WI38 (cell line): ENCODE results near the gene AKAP7.
A peak's percentile ranks its signal among the peaks of the same experiment; 100 is the strongest.

ENCODE experiments used
- H3K4me3 ChIP-seq: 2 replicates; pipeline ENCODE4 v1.5.1; 2011; ENCODE audit warnings: low read depth, mild to moderate bottlenecking, control low read depth, low read length
- TF ChIP-seq, protein P1 (sequence below): IDR thresholded peaks from 2 replicates; pipeline ENCODE4 v1.5.1; 2012; ENCODE audit warnings: low read depth, mild to moderate bottlenecking, control low read depth, low read length

AKAP7 gene

DNA sequence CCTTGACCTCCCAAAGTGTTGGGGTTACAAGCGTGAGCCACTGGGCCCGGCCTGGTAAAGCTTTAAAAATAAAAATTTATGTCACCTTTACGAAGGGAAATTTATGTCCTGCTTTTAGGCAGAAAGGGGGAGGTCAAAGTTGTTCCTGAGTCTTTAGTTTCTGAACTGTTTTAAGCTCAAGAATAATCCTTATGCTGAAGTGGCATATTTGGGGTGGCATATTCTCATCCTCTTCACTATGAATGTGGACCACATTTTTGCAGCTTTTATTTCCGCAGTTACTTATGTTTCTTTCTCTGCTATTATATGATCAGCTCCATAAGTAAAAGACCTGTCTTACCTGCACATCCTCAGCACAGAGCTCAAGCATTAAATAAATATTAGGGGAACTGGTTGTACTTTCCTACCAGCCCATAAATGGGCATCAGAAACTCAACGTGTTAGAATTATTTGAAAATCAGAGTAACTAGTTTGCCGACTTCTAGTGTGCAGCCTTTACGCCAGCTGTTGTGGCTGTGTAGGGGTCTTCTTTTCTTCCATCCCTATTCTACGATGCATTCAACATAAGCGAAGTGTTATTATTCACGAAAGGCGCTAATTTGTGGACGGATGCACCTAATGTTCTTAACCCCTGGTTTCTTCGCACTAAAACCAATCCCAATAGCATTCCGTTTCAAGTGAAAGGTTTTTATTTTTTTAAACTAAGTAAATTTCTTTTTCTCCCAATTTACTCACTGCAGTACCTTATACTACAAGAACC lies 867 bp upstream of the AKAP7 start:
- TF ChIP-seq, protein P1, sequence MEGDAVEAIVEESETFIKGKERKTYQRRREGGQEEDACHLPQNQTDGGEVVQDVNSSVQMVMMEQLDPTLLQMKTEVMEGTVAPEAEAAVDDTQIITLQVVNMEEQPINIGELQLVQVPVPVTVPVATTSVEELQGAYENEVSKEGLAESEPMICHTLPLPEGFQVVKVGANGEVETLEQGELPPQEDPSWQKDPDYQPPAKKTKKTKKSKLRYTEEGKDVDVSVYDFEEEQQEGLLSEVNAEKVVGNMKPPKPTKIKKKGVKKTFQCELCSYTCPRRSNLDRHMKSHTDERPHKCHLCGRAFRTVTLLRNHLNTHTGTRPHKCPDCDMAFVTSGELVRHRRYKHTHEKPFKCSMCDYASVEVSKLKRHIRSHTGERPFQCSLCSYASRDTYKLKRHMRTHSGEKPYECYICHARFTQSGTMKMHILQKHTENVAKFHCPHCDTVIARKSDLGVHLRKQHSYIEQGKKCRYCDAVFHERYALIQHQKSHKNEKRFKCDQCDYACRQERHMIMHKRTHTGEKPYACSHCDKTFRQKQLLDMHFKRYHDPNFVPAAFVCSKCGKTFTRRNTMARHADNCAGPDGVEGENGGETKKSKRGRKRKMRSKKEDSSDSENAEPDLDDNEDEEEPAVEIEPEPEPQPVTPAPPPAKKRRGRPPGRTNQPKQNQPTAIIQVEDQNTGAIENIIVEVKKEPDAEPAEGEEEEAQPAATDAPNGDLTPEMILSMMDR, result no peak
- H3K4me3 ChIP-seq, result peak overlapping the region; percentile 71

DNA sequence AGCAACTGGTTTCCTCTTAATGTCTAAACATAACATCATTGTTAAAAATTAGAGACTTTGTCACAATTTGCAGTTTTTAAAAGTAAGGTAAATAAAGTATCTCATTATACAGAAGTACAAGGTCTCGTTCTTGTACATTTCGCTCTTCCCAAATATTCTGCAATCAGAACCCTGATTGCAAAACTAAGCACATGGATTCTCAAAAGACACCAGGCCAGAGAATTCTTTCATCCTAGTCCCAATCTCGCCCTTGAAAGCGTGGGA lies 355 bp upstream of the AKAP7 start:
- TF ChIP-seq, protein P1, result no peak
- H3K4me3 ChIP-seq, result peak overlapping the region; percentile 71

DNA sequence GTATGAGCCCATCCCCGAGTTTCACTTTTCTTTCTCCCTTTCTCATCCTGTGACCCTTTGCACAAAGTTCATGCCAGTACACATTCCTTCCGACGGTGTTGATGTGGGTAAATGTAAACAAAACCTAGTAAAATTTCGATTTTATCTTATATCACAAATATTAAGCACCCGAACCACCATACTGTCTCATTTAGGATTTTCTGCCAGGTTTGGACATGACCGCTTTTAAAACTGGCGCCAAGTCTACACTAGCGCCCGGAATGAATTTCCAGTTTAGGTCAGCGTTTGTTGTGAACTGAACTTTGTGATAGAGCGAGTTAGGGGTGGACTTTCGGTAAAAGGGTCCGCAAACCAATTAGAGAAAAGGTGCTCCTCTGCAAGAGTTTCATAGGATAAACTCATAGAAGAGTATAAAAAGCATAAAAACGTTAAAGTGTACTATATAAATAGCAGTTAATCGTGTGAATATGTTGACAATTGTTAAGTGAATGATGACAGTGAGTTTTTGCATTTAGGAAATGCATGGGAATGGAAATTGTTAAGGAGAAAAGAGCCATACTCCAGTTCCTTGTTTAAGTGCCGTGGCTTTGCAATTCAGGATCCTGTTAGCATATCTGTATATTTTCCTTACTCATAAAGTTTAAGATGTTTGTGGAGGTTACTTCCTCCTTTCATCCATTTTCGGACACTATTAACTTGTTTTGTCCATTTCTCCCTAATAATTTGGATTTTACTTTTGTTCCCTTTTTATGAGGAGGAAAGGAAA lies 937 bp downstream of the AKAP7 start:
- H3K4me3 ChIP-seq, result peak overlapping the region; percentile 71
- TF ChIP-seq, protein P1, result no peak

GRCh38 chr6:131139599-131139998 lies 4.3 kb downstream of the AKAP7 start:
- TF ChIP-seq, protein P1, result no peak
- no peak overlapping the region for H3K4me3 ChIP-seq

- H3K4me3 ChIP-seq, result no peak overlapping the region
- TF ChIP-seq, protein P1, result no peak
These were observed 8.1 kb downstream of the AKAP7 start for GRCh38 chr6:131143319-131143718.

GRCh38 chr6:131146865-131147264 lies 11.6 kb downstream of the AKAP7 start:
- TF ChIP-seq, protein P1, result no peak
- H3K4me3 ChIP-seq, result no peak overlapping the region

DNA sequence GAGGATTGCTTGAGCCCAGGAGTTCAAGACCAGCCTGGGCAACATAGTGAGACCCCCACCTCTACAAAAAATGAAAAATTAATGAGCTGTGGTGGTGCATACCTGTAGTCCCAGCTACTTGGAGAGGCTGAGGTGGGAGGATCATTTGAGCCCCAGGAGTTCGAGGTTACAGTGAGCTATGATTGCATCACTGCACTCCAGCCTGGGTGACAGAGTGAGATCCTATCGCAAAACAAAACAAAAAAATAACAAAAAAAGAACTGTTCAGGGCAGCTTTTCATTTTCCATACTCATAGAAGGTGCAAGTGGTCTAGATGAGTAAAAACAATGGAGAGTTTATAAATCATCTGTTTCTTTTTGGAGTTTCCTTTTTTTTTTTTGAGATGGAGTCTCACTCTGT lies 21.1 kb downstream of the AKAP7 start:
- H3K4me3 ChIP-seq, result no peak overlapping the region
- TF ChIP-seq, protein P1, result no peak
